Measurements from ENCODE around the gene TH. TPM values are rescaled to one million over a fixed set of nuclear protein-coding genes. Genes with fewer than 3 reads are reported as not detected.

Gene TH
- total RNA-seq, 1 donor = under 0.01 TPM

- DNase-seq (ENCODE audit: low read depth in 2 of 3, low spot score in 2 of 3) = no peak
Observed at GRCh38 chr11:2144544-2145248, 26.9 kb downstream of the TH start.

GRCh38 chr11:2143799-2144543 is 27.6 kb downstream of the TH start:
- no peak for DNase-seq (ENCODE audit: low read depth in 2 of 3, low spot score in 2 of 3)

DNA sequence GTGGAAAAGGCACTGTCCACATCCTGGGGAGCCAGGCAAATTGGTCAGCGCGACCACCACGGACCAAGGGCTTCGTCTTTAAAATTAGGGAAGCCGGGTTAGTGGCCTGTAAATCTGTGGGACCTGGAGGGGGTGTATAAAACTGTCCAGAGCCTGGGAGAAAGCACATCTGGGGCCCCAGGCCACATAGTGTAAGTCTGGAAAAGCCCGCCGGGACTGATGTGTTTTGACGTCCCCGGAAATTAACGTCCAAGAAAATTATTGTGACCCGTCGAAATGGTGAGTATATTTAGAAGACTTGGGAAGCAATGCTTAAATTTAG is 28.2 kb downstream of the TH start:
- no peak for DNase-seq (ENCODE audit: low read depth in 2 of 3, low spot score in 2 of 3)

DNA sequence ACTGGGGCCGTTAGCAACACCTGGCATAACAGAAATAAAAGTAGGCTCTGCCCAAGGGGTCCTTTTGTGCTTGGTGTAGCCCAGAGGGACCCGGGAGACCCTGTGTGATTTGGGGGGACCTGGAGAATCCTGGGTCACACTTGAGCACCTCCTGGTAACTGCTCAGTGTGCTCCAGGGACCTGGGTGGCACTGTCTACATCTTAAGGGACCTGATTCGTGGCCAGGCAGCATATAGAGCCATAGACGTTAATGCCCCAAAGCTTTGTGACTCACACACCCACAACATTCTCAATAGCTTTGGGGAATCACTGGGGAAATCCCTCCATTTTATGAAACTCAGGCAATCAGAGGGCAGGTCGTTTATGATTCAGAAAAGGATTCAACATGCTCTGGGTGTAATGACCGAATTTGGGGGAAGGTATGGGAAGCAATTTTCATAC is 28.8 kb downstream of the TH start:
- peak in 1 of 3 donors; percentile 38 for DNase-seq (ENCODE audit: low read depth in 2 of 3, low spot score in 2 of 3)

GRCh38 chr11:2142300-2142759 is 29.3 kb downstream of the TH start:
- no peak for DNase-seq (ENCODE audit: low read depth in 2 of 3, low spot score in 2 of 3)

DNA sequence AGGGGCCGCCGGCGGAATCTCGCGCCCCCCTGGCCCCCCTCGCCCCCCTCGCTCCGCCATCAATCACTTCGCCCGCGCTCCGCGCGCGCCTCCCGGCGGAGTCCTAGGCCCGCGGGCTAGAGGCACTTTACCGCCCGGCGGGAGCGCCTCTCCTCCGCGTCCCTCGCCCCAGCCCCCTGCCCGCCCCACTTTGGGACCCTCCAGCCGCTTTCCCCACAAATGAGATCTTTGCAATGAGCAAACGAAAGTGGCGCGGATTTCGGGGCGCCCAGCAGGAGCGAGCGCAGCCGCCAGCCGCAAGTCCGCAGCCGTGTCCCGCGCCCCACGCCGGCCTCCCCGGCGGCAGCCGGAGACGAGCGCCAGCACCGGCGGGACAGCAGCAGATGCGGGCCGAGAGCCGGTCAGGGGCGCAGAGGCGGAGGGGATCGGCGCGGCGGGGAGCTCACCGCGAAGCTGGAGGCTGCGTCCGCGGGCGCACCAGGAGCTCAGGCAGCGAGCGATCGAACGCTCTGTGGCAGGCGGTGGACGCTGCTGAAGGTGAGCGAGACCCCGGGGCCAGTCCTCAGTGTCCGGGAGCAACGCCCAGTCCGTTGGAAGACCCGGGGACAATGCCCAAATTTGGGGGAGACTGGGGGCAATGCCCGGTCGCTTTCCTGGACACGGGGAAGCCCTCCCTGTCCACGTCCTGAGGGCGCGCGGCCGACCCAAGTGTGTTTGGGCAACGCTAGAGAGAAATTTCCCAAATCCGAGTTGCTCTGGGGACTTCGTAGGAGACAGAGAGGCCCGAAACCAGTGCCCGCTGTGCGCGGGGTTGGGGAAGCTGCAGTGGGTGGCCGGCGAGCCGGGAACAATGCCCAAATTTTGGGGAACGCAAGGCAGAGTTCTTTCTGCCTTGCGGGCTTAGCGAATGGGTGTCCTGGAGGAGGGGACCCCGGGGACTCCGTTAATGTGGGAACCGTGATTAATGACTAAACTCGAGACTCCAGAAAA is 30.9 kb downstream of the TH start:
- DNase-seq (ENCODE audit: low read depth in 2 of 3, low spot score in 2 of 3) = no peak

GRCh38 chr11:2139621-2140337 is 31.8 kb downstream of the TH start:
- DNase-seq (ENCODE audit: low read depth in 2 of 3, low spot score in 2 of 3) = no peak

- DNase-seq (ENCODE audit: low read depth in 2 of 3, low spot score in 2 of 3) = peak in 1 of 3 donors; percentile 37
Observed at GRCh38 chr11:2139123-2139521, 32.5 kb downstream of the TH start, which contains the start of gene IGF2. Gene IGF2 (minus strand): TSS chr11:2139389. CDS start chr11:2135523, 3,866 bp downstream.

DNA sequence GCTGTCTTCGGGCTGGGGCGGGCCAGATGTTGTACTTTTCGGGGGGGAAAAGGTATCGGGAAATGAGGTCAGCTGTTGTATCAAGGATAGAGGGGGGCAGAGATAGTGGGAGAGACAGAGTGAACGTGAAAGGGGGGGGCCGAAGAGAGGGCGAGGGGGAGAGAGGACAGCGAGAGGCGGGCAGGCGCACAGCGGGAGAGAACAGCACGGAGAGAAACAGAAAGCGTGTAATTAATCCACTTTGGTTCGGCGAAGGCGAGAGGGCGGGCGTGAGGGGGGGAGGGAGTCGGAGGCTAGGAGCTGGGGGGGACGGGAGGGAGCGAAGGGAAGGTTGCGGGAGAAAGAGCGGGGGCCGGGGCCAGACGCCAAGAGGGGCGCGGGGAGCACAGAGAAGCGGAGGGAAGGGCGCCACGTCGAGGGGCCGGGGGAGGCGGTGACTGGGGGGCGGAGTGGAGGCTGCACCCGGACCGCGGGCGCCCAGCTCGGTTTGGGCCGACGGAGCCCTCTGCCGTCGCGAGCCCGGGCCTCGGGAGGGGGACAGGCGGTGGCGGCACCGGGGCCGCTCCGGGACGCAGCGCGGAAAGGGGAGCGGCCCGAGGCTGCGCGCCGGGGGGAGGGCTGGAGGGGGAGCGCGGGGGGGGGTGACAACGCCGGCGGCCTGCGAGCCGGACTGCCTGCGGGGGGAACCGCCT is 33.0 kb downstream of the TH start:
- peak in 1 of 3 donors; percentile 36 for DNase-seq (ENCODE audit: low read depth in 2 of 3, low spot score in 2 of 3)

- DNase-seq (ENCODE audit: low read depth in 2 of 3, low spot score in 2 of 3) = no peak
Observed at GRCh38 chr11:2138068-2138430, 33.6 kb downstream of the TH start.

GRCh38 chr11:2137202-2138067 is 34.2 kb downstream of the TH start:
- DNase-seq (ENCODE audit: low read depth in 2 of 3, low spot score in 2 of 3) = no peak

- no peak for DNase-seq (ENCODE audit: low read depth in 2 of 3, low spot score in 2 of 3)
Observed at GRCh38 chr11:2136952-2137201, 34.7 kb downstream of the TH start.

GRCh38 chr11:2136209-2136951 is 35.2 kb downstream of the TH start:
- DNase-seq (ENCODE audit: low read depth in 2 of 3, low spot score in 2 of 3) = no peak

GRCh38 chr11:2135648-2136201 is 35.9 kb downstream of the TH start:
- no peak for DNase-seq (ENCODE audit: low read depth in 2 of 3, low spot score in 2 of 3)

DNA sequence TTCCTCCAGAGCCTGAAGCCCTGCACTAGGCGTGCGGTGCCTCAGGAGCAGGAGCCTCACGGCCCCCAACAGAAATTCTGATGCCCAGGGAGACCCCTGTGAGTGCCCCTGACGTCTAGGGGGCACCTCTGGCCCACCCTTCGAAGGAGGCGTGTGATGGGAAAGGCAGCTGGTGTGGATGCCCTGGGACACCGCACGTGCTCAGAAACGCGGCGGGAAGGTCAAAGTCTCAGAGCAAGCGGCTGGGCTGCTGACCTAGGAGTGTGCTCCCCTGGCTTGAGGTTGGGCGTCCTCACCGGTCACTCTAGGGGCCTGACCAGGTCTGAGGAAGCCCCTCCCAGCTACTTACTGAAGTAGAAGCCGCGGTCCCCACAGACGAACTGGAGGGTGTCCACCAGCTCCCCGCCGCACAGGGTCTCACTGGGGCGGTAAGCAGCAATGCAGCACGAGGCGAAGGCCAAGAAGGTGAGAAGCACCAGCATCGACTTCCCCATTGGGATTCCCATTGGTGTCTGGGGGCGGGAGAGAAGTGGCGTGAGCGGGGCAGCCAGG is 36.5 kb downstream of the TH start:
- no peak for DNase-seq (ENCODE audit: low read depth in 2 of 3, low spot score in 2 of 3)

DNA sequence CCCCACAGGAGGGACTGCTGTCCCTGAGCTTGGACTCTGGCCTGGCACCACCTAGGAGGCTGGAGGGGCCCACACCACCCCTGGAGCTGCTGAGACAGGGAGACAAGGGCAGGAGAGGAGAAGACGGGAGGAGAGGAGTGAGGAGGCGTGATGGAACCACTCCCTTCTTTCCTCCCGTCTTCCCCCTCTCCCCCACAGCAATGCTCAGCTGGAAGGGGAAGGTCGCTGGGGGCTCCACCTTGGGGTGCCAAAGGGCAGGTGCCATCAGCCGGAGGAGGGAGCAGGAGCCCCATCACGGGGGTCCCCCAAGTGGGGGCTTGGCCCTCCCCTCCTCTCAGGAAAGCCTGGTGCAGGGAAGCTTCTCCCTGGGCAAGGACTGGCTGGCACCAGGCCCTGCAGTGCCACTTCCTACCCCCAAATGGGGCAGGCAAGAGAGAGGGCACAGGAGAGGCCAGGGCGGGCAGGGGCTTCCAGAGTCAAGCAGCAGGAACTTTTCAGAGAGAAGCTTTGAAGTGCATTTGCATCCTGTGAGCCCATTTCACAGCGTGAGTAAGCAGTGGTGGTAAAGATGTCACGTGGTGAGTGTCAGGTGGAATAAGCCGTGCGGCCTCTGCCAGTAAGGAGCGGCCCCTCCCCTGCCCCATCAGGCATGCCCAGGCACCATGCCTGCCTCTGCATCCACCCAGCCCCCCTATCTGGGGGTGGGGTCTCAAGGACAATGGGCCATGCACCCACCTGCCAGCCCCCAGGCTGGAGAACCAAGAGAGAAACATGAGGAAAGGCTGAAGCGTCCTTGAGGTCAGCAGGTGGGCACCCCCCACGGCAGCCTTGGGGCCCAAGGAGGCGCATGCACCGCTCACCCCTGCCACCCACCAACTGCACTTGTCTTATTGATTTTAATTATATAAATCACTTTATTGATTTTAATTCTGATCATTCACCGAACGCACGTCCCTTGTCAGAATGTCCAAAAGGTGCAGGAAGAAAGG is 37.3 kb downstream of the TH start:
- DNase-seq (ENCODE audit: low read depth in 2 of 3, low spot score in 2 of 3) = no peak
